Ovary (tissue), 9 donors: ENCODE results near the gene DLEC1. TPM values are rescaled to one million over a fixed set of nuclear protein-coding genes. Genes with fewer than 3 reads are reported as not detected.
A peak's percentile ranks its signal among the peaks of the same experiment; 100 is the strongest.

Source experiments
- DNase-seq, 5 donors: peaks; one replicate each; pipeline ENCODE4 v3.0.0-alpha.2; 2019 to 2020
- H3K27ac ChIP-seq, 2 donors: fragments of 200-600 bp; one replicate each; pipeline versions ENCODE4 v1.5.1 to v1.8.0; 2019 to 2022
- H3K27me3 ChIP-seq: fragments of 200-600 bp; one replicate; pipeline ENCODE4 v1.8.0; 2022
- H3K36me3 ChIP-seq: fragments of 200-600 bp; sonication (generic); one replicate; pipeline ENCODE4 v1.5.1; 2019
- H3K4me1 ChIP-seq: one replicate; pipeline ENCODE4 v1.8.1; 2013; ENCODE audit warnings: mild to moderate bottlenecking, moderate library complexity; ENCODE audit not compliant: insufficient read depth
- H3K4me3 ChIP-seq: fragments of 200-600 bp; sonication (generic); one replicate; pipeline ENCODE4 v1.5.1; 2017
- H3K9me3 ChIP-seq, 2 donors: fragments of 200-600 bp in 1 of 2; sonication (generic) in 1 of 2; one replicate each; pipeline versions ENCODE4 v1.5.1 to v1.8.1; 2013 to 2019; ENCODE audit warnings: mild to moderate bottlenecking in 1 of 2, moderate library complexity in 1 of 2
- CTCF ChIP-seq, 3 donors: fragments of 450-650 bp in 2 of 3; fragments of 200-600 bp in 1 of 3; IDR thresholded peaks; one replicate each; pipeline versions ENCODE4 v1.5.1 to v1.8.0; 2016 to 2022; ENCODE audit warnings: antibody characterized with exemption in 3 of 3, mild to moderate bottlenecking in 1 of 3
- EP300 ChIP-seq: sonication (generic); formaldehyde crosslinking; IDR thresholded peaks from one replicate; pipeline ENCODE4 v1.6.1; 2017; ENCODE audit warnings: antibody characterized with exemption
- POLR2A ChIP-seq: fragments of 450-650 bp; IDR thresholded peaks from one replicate; pipeline ENCODE4 v1.6.1; 2017; ENCODE audit warnings: antibody characterized with exemption, mild to moderate bottlenecking, moderate library complexity
- WGBS, 3 donors: extraction: QIAGEN DNeasy Blood & Tissue Kit in 1 of 3; methylation state at CpG; one replicate each; pipeline versions ENCODE4 v1.1.5 to v1.1.7; 2013 to 2017; 5-methylcytosine and 5-hydroxymethylcytosine counted together
- intact Hi-C, 4 donors: fragments of 100-400 bp; cut with DNase I; formaldehyde crosslinking; loops; one replicate each; pipeline versions ENCODE4 v1.11.0 to v1.15.1; 2022 to 2023
- polyA plus RNA-seq, 2 donors: library from polyadenylated mRNA; stranded (reverse); fragments of 200-250 nt in 1 of 2; fragments of 350-450 nt in 1 of 2; fragmentation: Illumina TruSeq in 1 of 2; extraction: RNeasy Lipid Tissue Mini Kit (QIAGEN cat#74804) in 1 of 2; gene quantifications; one replicate each; pipeline ENCODE4 v1.2.3, GENCODE V29; 2013 to 2014
- total RNA-seq, 7 donors: library from RNA; depleted of rRNA in 2 of 7; stranded (reverse); fragments of >200 nt in 2 of 7; fragmentation: NEBNext Ultra II Directional in 3 of 7; extraction: Animal tissue kit (Norgen Biotek cat#: 25700) in 3 of 7; gene quantifications; one replicate each; pipeline versions ENCODE4 v1.1.0 to v1.2.4, GENCODE V29; 2016 to 2023
- donor health status: DM: no; HTN: no; CAD: no; lungs with moderate emphysema.
- donor health status: DM: no; HTN: no; CAD: no.
- donor health status: Bipolar disorder and iron deficiency.
- donor health status: DM: yes; HTN: yes; CAD: no.
- donor health status: DM: no; HTN: no; CAD: no.
- donor health status: DM: yes; HTN: yes; CAD: no.

Gene DLEC1
- total and polyA plus RNA-seq, 9 donors, result 0.93 to 23.8 (median 3.0) TPM

- H3K4me1 ChIP-seq, result peaks cover 16% of the 10 kb centered on the region
- peaks cover 0 to 4% of the 10 kb centered on the region in 2 donors for H3K9me3 ChIP-seq
- no peak overlapping the region for H3K27ac ChIP-seq
- H3K27me3 ChIP-seq, result no peaks in the 10 kb centered on the region
- intact Hi-C loops, result loop anchor here in 1 of 4 donors (5.0 kb wide), 1 partner anchor 871 kb away; no protein-coding TSS in a partner anchor
- H3K4me3 ChIP-seq, result no peak overlapping the region
- DNase-seq, result peak in 4 of 5 donors; percentile 12 to 47 (median 34)
- no peaks in the 10 kb centered on the region for H3K36me3 ChIP-seq
- TF ChIP-seq CTCF (IDR thresholded peaks at IDR 0.05) (no peak), EP300 (no peak), POLR2A (no peak)
- WGBS, 3 donors, result 44 to 59% (median 59%) methylated on average over 13 of the region's 13 CpGs
These were observed 20.4 kb upstream of the DLEC1 start for GRCh38 chr3:38018296-38019266.

GRCh38 chr3:38019658-38020341, 19.2 kb upstream of the DLEC1 start:
- H3K27me3 ChIP-seq, result no peaks in the 10 kb centered on the region
- H3K4me1 ChIP-seq, result peaks cover 19% of the 10 kb centered on the region
- DNase-seq, result peak in 4 of 5 donors; percentile 21 to 56 (median 42)
- TF ChIP-seq EP300 (no peak), POLR2A (no peak), CTCF (IDR thresholded peaks at IDR 0.05) (no peak)
- H3K4me3 ChIP-seq, result no peak overlapping the region
- WGBS, 3 donors, result 57 to 67% (median 63%) methylated on average over 10 of the region's 10 CpGs
- H3K9me3 ChIP-seq, result peaks cover 0 to 4% of the 10 kb centered on the region in 2 donors
- no peaks in the 10 kb centered on the region for H3K36me3 ChIP-seq
- intact Hi-C loops, result loop anchor here in 1 of 4 donors (5.0 kb wide), 1 partner anchor 872 kb away; no protein-coding TSS in a partner anchor
- no peak overlapping the region for H3K27ac ChIP-seq

GRCh38 chr3:38020342-38020726, 18.7 kb upstream of the DLEC1 start:
- DNase-seq, result no peak
- no peak overlapping the region for H3K4me3 ChIP-seq
- 72 to 82% (median 76%) methylated on average over 3 of the region's 3 CpGs for WGBS, 3 donors
- H3K36me3 ChIP-seq, result no peaks in the 10 kb centered on the region
- no peak overlapping the region for H3K27ac ChIP-seq
- no peaks in the 10 kb centered on the region for H3K27me3 ChIP-seq
- H3K9me3 ChIP-seq, result peaks cover 0 to 4% of the 10 kb centered on the region in 2 donors
- intact Hi-C loops, result no loop called here
- TF ChIP-seq POLR2A (no peak), EP300 (no peak), CTCF (IDR thresholded peaks at IDR 0.05) (no peak)
- H3K4me1 ChIP-seq, result peaks cover 19% of the 10 kb centered on the region

- peaks cover 0 to 2% of the 10 kb centered on the region in 2 donors for H3K9me3 ChIP-seq
- TF ChIP-seq EP300 (no peak), CTCF (IDR thresholded peaks at IDR 0.05) (no peak), POLR2A (no peak)
- H3K36me3 ChIP-seq, result no peaks in the 10 kb centered on the region
- H3K4me3 ChIP-seq, result no peak overlapping the region
- intact Hi-C loops, result no loop called here
- WGBS, 3 donors, result 94 to 95% (median 95%) methylated on average over 4 of the region's 4 CpGs
- DNase-seq, result peak in 2 of 5 donors; percentile 26 to 40
- peaks cover 19% of the 10 kb centered on the region for H3K4me1 ChIP-seq
- no peaks in the 10 kb centered on the region for H3K27me3 ChIP-seq
- H3K27ac ChIP-seq, result no peak overlapping the region
These were observed 17.8 kb upstream of the DLEC1 start for GRCh38 chr3:38021196-38021595.
